Esophagus (tissue), 2 donors: ENCODE results near the gene LDLRAD1. TPM values are rescaled to one million over a fixed set of nuclear protein-coding genes. Genes with fewer than 3 reads are reported as not detected.
"Not testable (repeated sequence)": the region's sequence is repeated elsewhere in the genome, so short reads cannot be mapped to it uniquely, and the experiment has no call there.

Source experiments
- H3K27ac ChIP-seq, 2 donors: one replicate each; pipeline ENCODE4 v1.5.1; 2013; ENCODE audit warnings: low read depth in 2 of 2, mild to moderate bottlenecking in 2 of 2, inconsistent platforms in 1 of 2, low read length in 1 of 2, moderate library complexity in 1 of 2
- H3K27me3 ChIP-seq, 2 donors: one replicate each; pipeline ENCODE4 v1.6.1; 2013; ENCODE audit warnings: low read length in 2 of 2, control low read depth in 1 of 2, mild to moderate bottlenecking in 1 of 2; ENCODE audit not compliant: insufficient read depth in 2 of 2, control insufficient read depth in 1 of 2
- H3K36me3 ChIP-seq, 2 donors: one replicate each; pipeline ENCODE4 v1.6.1; 2013; ENCODE audit warnings: low read length in 1 of 2; ENCODE audit not compliant: control insufficient read depth in 2 of 2, insufficient read depth in 2 of 2
- H3K4me1 ChIP-seq, 2 donors: one replicate each; pipeline ENCODE4 v1.6.1; 2013; ENCODE audit warnings: low read length in 1 of 2; ENCODE audit not compliant: control insufficient read depth in 2 of 2, insufficient read depth in 2 of 2
- H3K4me3 ChIP-seq, 2 donors: one replicate each; pipeline ENCODE4 v1.5.1; 2013; ENCODE audit warnings: low read length in 2 of 2, mild to moderate bottlenecking in 2 of 2, low read depth in 1 of 2, moderate library complexity in 1 of 2
- H3K9me3 ChIP-seq, 2 donors: one replicate each; pipeline ENCODE4 v1.6.1; 2013; ENCODE audit warnings: mild to moderate bottlenecking in 2 of 2, low read depth in 1 of 2, low read length in 1 of 2, moderate library complexity in 1 of 2; ENCODE audit not compliant: control insufficient read depth in 2 of 2, insufficient read depth in 1 of 2
- WGBS, 2 donors: extraction: QIAGEN DNeasy Blood & Tissue Kit; methylation state at CpG; one replicate each; pipeline ENCODE4 v1.1.7; 2013; 5-methylcytosine and 5-hydroxymethylcytosine counted together
- polyA plus RNA-seq, 2 donors: library from polyadenylated mRNA; stranded (reverse); fragments of 200-250 nt; gene quantifications; one replicate each; pipeline ENCODE4 v1.2.3, GENCODE V29; 2013
- donor health status: healthy with polysubstance abuse.
- donor health status: Bipolar disorder and iron deficiency.

Gene LDLRAD1
- under 1 TPM; 0.31 to 0.35 TPM for polyA plus RNA-seq

GRCh38 chr1:54017979-54018378 is at the start of gene LDLRAD1:
TSS of gene LDLRAD1 (minus strand) at chr1:54018186. CDS start at chr1:54018112, 74 bp downstream.
- H3K36me3 ChIP-seq: no peaks in the 10 kb centered on the region
- 41% methylated on average over 6 of the region's 6 CpGs for WGBS, 2 donors
- H3K27me3 ChIP-seq: no peaks in the 10 kb centered on the region
- no peaks in the 10 kb centered on the region for H3K9me3 ChIP-seq
- peaks cover 6 to 14% of the 10 kb centered on the region in 2 donors for H3K4me1 ChIP-seq
- no peak within 1 kb of the TSS for H3K4me3 ChIP-seq
- H3K27ac ChIP-seq: peak within 1 kb of the TSS; percentile 60 to 73

DNA sequence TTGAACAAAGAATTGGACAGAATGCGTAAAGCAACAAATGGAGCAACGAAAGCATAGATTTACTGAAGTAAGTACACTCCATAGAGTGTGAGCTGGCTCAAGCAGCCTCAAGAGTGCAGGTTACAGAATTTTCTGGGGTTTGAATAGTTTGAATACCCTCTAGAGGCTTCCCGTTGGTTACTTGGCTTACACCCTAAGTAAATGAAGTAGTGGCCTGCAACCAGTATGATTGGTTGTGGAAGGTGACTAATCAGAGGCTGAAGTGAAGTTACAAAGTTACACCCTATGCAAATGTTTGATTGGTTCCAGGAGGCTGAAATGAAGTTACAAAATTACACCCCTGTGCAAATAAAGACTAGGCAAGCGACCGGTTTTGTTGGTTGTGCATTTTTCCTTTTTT is 46.3 kb upstream of the LDLRAD1 start:
- no peaks in the 10 kb centered on the region for H3K9me3 ChIP-seq
- H3K27ac ChIP-seq: no peak overlapping the region
- 83 to 86% methylated on average over 5 of the region's 5 CpGs for WGBS, 2 donors
- H3K4me1 ChIP-seq: no peaks in the 10 kb centered on the region
- no peak overlapping the region for H3K4me3 ChIP-seq
- H3K27me3 ChIP-seq: no peaks in the 10 kb centered on the region
- H3K36me3 ChIP-seq: peaks cover 0 to 3% of the 10 kb centered on the region in 2 donors

DNA sequence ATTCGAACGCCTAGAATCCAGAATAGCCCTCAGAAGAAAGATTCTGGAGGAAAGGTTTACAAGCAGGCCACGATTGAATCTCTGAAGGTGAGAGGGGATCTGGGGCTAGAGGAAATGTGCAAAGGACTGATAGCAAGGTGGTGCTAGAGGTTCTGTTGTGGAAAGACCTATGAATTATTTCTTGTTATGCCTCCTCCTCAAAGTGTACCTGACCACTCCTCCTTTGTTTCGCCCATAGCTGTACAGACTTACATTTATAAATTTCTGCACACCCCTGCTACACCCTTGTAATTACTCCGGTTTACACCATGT is 36.4 kb upstream of the LDLRAD1 start:
- no peaks in the 10 kb centered on the region for H3K27me3 ChIP-seq
- no peaks in the 10 kb centered on the region for H3K4me1 ChIP-seq
- WGBS, 2 donors: 31 to 34% methylated on average over 5 of the region's 5 CpGs
- no peaks in the 10 kb centered on the region for H3K36me3 ChIP-seq
- H3K9me3 ChIP-seq: no peaks in the 10 kb centered on the region
- no peak overlapping the region for H3K27ac ChIP-seq
- peak overlapping the region in 1 of 2 donors; percentile 79 for H3K4me3 ChIP-seq

DNA sequence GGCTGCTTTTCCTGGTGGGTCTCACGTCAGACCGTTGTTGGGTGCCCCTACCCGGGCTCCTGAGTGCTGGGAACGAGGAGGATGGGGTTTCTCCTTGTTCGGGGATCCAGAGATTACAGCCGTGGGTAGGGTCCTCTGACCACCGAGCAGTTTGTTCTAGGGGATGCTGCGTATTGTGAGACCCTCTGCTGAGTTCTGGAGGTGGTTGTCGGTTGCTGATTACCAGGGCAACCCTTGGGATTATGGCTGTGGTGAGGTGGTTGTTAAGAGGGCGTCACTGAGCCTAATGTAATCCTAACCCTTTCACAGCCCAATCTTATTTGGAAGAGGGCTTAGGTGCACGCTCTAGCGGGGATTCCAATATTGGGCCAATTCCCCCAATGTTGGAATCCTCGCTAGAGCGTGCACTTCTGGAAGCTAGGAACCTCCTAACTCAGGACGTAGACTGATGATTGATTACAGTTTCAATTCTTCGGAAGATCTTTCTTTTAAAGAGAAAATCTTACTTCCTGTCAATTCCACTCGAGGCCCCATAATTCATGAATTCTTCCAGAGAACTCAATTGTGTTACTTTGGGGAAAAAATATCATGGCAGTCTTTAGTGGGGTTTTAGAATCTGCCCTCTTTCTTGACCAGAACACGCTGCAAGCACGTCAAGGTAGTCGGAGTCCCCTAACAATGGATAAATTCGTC is 35.9 kb upstream of the LDLRAD1 start:
- Histone ChIP-seq H3K36me3 (no peaks in the 10 kb centered on the region), H3K4me3 (peak overlapping the region; percentile 77 to 79), H3K4me1 (no peaks in the 10 kb centered on the region), H3K9me3 (no peaks in the 10 kb centered on the region), H3K27ac (peak overlapping the region; percentile 95 to 99), H3K27me3 (no peaks in the 10 kb centered on the region)
- WGBS, 2 donors: 5% methylated on average over 21 of the region's 21 CpGs

DNA sequence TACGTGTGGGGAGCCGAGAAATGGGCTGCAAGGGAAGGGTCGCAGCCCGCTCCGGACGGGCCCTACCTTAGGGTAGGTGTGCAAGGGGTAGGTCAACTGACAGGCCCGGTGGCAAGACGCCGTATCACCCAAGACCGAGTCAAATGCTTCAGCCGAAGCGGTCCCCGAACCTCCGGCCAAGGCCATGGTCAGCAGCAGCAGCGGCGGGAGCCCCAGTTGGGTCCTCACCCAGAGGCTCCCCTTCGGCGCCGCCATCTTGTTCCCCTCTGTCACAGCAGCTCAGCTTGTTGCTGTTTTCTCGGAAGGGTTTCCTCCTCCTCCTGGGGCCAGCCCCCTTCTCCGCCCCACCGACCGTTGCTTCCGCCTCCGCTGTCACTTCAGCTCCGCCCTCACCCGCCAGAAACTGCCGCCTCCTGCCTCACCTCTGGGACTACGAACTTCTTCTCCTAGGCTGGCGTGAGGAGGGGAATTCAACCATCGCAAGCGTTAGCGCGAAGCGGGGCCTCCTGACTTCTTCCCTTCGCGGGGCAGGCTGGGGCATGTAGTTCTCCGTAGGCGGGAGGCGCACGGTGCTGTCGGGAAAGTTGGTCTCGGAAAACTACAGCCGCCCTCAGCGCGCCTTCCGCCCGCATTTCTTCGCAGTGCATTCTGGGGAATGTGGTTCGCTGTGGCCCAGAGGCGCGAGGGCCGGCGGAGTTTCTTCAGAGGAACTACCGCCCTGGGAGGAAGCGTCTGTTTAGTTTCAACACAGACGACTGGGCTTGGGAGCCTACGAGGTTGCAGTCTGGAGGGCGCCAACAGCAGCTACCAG is 35.2 kb upstream of the LDLRAD1 start, which contains the start of the genes TCEANC2 and TMEM59:
Gene TCEANC2 (plus strand): TSS at position 675 of the 811 bp plus-strand sequence. CDS start 815 bp downstream, outside the sequence.
Gene TMEM59 (minus strand): TSS at position 271 of the 811 bp plus-strand sequence. CDS start 16 bp downstream, at position 255.
- H3K9me3 ChIP-seq: no peaks in the 10 kb centered on the region
- peak within 1 kb of the TSS; percentile 92 to 95 for H3K4me3 ChIP-seq
- H3K4me1 ChIP-seq: no peaks in the 10 kb centered on the region
- peak within 1 kb of the TSS; percentile 99 to 100 for H3K27ac ChIP-seq
- no peaks in the 10 kb centered on the region for H3K36me3 ChIP-seq
- WGBS, 2 donors: 0 to 1% methylated on average over 59 of the region's 59 CpGs
- H3K27me3 ChIP-seq: no peaks in the 10 kb centered on the region

- H3K4me3 ChIP-seq: peak overlapping the region; percentile 92 to 95
- WGBS, 2 donors: 0% methylated on average over 23 of the region's 23 CpGs
- H3K9me3 ChIP-seq: no peaks in the 10 kb centered on the region
- no peaks in the 10 kb centered on the region for H3K36me3 ChIP-seq
- no peaks in the 10 kb centered on the region for H3K4me1 ChIP-seq
- peak overlapping the region; percentile 99 to 100 for H3K27ac ChIP-seq
- H3K27me3 ChIP-seq: no peaks in the 10 kb centered on the region
Measured at GRCh38 chr1:54052431-54052933, 34.5 kb upstream of the LDLRAD1 start.

GRCh38 chr1:54051933-54052430 is 34.0 kb upstream of the LDLRAD1 start:
- peak overlapping the region; percentile 99 to 100 for H3K27ac ChIP-seq
- WGBS, 2 donors: 2 to 6% methylated on average over 8 of the region's 8 CpGs
- no peaks in the 10 kb centered on the region for H3K4me1 ChIP-seq
- no peaks in the 10 kb centered on the region for H3K36me3 ChIP-seq
- H3K9me3 ChIP-seq: no peaks in the 10 kb centered on the region
- H3K4me3 ChIP-seq: peak overlapping the region; percentile 92 to 95
- no peaks in the 10 kb centered on the region for H3K27me3 ChIP-seq

GRCh38 chr1:54050435-54050834 is 32.4 kb upstream of the LDLRAD1 start:
- not testable (repeated sequence) for H3K4me3 ChIP-seq, H3K27me3 ChIP-seq, H3K9me3 ChIP-seq, H3K4me1 ChIP-seq, H3K27ac ChIP-seq, H3K36me3 ChIP-seq
- WGBS, 2 donors: 96 to 97% methylated on average over 12 of the region's 12 CpGs

DNA sequence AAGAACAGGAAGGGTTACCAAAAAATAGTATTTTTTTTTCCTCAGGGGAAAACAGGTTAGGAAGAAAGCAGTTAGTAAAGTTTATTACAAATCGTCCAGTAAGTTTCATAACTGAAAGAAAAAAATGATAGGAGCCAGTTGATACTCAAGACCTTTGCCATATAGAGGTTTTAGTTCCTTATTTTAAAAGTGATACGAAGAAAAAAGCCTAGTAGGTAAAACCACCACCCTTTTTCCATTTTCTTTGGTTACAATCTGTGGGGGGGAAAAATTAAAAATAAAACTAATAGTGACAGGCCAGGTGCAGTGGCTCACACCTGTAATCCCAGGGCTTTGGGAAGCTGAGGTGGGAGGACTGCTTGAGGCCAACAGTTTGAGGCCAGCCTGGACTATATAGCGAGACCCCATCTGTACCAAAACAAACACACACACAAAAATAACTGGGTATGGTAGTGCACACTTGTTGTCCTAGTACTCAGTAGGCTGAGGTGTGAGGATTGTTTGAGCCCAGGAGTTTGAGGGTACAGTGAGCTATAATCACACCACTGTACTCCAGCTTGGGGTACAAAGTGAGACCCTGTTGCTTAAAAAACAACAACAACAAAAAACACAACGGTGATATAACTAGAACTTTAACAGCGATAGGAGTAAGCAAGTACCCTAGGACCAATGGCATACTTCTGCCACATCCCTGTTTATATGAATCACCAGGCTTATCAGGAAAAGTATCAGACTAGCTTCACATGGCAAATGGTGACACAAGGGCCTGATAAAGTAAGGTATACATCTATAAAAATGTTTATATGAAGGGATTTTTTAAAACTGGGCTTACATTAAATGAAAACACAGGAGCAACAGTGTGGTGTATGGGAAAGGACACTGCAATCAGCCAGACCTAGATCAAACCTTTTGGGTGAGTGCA is 29.7 kb upstream of the LDLRAD1 start:
- no peaks in the 10 kb centered on the region for H3K27me3 ChIP-seq
- no peaks in the 10 kb centered on the region for H3K9me3 ChIP-seq
- no peaks in the 10 kb centered on the region for H3K36me3 ChIP-seq
- H3K4me1 ChIP-seq: no peaks in the 10 kb centered on the region
- H3K27ac ChIP-seq: no peak overlapping the region
- no peak overlapping the region for H3K4me3 ChIP-seq
- WGBS, 2 donors: 74 to 75% methylated on average over 5 of the region's 5 CpGs
